Stimulated activated CD4-positive, alpha-beta T cell treated with anti-CD3 and anti-CD28 coated beads, Interleukin-4, amount 100 ng/mL, for 48 hours (primary cell): ENCODE data around the gene THOC6.
"Not testable (repeated sequence)": the region's sequence is repeated elsewhere in the genome, so short reads cannot be mapped to it uniquely, and the experiment has no call there.

Source experiments
- DNase-seq, 2 donors: peaks; one replicate each; pipeline ENCODE4 v3.0.0-alpha.2; 2020; ENCODE audit warnings: low read depth in 2 of 2

THOC6 gene

DNA sequence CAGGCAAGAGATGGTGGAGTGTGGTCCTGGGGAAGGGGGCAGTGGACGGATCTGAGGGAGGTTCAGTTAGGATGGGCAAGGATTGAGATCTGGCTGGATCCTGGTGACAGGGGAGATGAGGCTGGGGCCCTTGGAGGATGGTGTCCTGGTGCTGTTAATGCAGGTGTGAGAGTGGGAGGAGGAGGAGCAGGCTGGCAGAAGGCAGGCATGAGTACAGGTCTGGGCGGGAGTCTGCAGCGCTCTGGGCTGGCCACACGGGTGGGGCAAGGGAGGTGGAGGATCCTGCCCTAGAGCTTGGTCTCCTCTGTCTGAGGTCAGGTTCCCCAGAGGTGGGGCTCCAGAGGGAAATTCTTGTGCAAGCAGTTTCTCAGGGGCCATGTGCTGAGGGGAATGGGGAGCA, 48.3 kb downstream of the THOC6 start:
- not testable (repeated sequence) for DNase-seq

DNA sequence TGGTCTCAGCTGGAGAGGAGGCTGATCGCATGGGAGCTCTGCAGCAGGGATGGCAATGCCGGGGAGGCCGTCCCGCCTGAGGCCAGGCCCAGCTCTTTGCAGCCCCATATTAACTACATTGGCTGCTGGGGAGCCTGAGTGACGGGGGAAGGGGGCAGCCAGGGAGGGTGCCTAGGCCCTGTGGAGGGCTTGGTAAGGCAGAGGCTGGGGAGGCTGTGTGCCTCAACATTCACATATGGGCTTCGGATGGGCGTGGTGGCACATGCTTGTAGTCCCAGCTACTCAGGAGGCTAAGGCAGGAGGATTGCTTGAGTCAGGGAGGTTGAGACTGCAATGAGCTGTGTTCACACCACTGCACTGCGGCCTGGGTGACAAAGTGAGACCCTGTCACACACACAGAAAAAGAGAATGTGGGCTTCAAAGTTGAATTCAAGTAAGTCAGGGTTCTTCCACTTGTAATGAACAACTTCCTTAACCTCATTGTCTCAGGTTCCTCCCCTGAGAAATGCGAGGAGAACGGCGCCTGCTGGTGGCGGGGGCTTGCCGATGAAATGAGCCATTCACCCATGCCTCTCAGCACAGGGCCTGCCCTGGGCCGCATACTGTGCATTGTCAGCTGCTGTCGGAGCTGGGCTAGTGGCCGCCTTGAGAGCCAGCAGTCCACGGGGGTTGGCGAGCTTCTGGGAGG, 48.9 kb downstream of the THOC6 start:
- not testable (repeated sequence) for DNase-seq

- no peak for DNase-seq
Observed at GRCh38 chr16:3073448-3073847, 49.6 kb downstream of the THOC6 start.

GRCh38 chr16:3074860-3075522, 51.2 kb downstream of the THOC6 start:
- DNase-seq = peak; percentile 68 to 71

GRCh38 chr16:3075523-3075915, 51.7 kb downstream of the THOC6 start:
- DNase-seq = no peak

DNA sequence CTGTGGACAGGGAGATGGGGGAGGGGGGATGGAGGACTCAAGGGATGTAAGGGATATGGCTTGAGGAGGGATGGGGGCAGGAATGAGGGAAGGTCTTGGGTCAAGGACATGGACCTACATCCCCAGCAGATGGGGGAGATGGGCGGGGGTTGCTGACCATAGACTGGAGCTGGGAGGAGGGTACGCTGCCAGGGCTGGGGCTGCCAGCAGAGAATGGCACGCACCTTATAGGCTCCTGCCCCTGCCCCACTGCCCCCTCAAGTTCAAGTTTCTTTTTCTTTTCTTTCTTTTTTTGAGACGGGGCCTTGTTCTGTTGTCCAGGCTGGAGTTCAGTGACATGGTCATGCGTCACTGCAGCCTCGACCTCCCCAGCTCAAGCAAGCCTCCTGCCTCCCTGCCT, 52.1 kb downstream of the THOC6 start:
- not testable (repeated sequence) for DNase-seq

DNA sequence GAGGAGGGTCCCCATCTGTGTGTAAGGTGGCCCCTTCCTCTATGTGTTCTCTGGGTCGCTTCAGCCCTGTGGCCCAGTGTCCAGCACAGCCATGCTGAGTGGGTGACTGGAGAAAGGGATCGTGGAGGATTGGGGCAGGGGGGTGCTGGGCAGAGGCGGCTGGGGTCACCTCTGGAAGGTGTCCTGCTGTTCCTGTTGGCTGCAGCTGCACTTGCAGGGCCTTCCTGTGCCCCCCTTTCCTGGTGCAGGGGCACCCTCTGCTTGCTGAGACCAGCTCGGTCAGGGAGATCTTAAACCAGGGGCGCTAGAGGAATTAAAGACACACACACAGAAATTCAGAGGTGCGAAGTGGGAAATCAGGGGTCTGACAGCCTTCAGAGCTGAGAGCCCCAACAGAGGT, 52.7 kb downstream of the THOC6 start:
- no peak for DNase-seq
